ENCODE data around the gene PRICKLE2.

GRCh38 chr3:64260431-64260830 is 35.2 kb upstream of the PRICKLE2 start:
- TF ChIP-seq, protein P1, sequence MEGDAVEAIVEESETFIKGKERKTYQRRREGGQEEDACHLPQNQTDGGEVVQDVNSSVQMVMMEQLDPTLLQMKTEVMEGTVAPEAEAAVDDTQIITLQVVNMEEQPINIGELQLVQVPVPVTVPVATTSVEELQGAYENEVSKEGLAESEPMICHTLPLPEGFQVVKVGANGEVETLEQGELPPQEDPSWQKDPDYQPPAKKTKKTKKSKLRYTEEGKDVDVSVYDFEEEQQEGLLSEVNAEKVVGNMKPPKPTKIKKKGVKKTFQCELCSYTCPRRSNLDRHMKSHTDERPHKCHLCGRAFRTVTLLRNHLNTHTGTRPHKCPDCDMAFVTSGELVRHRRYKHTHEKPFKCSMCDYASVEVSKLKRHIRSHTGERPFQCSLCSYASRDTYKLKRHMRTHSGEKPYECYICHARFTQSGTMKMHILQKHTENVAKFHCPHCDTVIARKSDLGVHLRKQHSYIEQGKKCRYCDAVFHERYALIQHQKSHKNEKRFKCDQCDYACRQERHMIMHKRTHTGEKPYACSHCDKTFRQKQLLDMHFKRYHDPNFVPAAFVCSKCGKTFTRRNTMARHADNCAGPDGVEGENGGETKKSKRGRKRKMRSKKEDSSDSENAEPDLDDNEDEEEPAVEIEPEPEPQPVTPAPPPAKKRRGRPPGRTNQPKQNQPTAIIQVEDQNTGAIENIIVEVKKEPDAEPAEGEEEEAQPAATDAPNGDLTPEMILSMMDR (conservative IDR thresholded peaks at IDR 0.05; ENCODE audit: low read depth, low read length), result no peak
- TF ChIP-seq EZH2 (IDR thresholded peaks at IDR 0.05; ENCODE audit: borderline replicate concordance, low read depth, low read length, poor library complexity, severe bottlenecking), result no peak

Data from A673 (cell line).